NCI-H345 treated with DMSO at 0.1 percent for 48 hours (cell line): ENCODE data around the gene NR1I3.

Experiments
- DNase-seq: peaks from one replicate; lab custom pipeline; 2025; ENCODE audit not compliant: unreplicated experiment; lab: John Stamatoyannopoulos, UW

The NR1I3 gene

DNA sequence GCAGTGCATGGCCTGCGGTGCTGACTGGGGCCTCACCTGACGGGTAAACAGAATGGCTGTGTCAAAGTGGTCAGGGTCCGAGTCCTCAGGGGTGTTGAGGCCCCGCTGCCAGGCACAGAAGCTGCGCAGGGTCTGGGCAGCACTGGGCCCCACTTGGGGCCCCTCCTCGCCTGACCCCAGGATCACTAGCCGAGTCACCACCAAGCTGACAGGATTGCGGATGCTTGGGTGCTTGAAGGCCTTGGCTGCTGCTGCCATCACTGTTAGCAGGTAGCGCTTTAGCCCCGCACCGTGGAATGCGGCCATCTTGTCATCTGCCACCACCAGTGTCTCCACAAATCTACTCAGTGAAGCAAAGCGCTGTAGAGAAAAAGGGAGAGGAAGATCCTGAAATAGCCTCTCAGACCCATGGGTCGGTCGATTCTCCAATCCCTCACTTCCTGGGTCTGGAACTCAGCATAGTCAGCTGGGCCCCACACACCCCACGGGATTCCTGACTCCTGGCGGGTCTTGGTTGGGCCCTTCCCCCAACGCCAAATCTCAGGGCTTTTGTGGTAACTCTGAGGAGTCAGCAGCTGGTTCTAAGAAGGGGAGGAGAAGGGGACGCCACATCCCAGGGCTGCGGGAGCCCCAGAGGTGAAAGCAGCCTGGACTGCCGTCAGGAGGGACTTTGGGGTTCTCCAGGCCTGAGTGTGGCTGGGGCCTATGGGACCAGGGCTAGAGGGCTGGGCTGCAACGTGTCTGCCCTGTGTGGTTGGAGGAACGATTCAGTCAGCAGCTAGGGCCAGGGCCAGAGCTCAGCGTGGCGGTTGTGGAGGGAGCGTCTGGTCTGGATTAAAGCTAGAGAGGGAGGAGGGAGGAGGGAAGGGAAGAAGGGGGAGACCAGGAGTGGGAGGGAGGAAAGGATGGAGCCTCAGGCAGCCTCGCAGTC, 41.2 kb downstream of the NR1I3 start:
- no peak for DNase-seq

DNA sequence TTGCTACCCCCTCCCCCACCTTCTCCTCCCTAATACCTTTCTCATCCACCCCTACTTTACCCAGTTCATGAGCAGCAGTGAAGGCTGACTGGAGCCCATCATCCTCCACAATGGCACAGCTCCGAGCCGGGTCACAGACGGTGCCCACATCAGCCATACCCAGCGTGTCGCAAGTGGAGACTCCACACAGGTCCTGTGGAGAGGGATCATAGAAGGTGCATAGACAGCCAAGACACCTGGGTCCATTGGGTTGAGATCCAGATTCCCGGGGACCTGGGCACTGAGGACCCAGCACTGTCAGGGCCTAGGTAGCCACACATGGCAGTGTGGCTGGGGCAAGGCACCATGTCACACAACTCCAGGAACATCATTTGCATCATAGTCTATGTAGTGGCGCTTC, 41.9 kb downstream of the NR1I3 start:
- DNase-seq = no peak

GRCh38 chr1:161195171-161195570, 42.8 kb downstream of the NR1I3 start:
- DNase-seq = no peak

- DNase-seq = no peak
These were observed 44.3 kb downstream of the NR1I3 start for GRCh38 chr1:161193561-161194235.

DNA sequence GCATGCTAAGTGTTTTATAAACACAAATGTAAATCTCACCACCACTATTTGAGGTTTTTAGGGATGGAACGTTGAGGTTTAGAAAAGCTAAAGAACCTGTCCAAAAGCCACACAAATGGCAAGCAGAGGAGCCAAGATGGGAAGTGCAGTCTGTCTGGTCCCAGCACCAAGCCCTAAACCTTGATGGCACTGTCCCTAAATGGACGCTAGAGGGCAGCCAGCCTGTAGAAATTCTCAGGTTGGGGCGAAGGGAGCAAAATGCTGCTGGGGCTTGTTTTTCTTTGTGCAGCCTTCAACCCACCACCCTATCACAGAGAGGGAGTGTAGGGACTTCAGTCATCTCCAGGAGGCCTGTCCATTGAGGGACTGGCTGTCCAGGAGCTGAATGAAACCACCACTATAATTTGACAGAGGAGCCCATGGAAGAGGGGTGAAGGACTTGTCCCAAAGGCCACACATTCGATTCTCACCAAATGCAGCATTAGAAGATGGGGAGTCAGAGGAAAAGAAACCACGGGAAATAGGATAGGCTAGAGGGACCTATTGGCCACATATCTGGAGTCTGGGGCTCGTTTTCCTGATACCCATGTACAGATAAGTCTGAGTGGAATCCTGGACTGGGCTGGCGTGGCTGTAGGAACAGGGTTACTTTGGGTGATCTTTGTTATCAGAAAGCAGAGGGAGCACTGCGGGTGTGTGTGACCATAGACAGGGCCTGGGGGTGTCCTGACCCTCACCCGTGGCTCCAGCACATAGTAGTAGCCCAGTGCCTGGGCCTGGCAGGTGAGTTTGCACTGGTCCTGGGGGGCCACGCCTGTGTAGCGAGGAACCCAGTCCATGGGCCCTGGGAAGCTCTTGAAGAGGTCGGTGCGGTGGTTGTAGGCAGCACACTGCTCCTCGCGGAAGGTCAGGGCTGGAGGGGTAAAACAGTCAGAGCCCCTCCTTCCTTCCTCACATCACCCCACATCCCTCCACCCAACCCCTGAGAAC, 45.2 kb downstream of the NR1I3 start:
- peak; percentile 52 for DNase-seq

DNA sequence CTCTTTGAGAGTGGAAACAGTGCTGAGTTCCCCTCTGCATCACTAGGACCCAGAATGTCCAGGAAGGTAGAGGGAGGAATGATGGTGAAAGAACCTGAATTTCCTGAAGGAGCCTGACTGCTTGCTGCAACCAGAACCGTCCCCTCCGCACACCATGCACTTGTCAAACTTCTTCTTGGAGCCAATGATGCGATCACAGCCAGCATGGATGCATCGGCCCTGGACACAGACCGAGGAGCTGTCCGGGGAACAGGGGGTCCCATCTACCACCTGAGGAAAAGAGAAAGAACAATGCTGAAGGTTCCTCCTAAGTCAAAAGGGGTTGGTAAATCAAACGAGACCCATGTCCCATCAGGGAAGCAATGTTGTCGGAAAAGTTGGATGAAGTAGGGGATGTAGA, 46.0 kb downstream of the NR1I3 start:
- no peak for DNase-seq

- no peak for DNase-seq
These were observed 47.0 kb downstream of the NR1I3 start for GRCh38 chr1:161190962-161191521.

DNA sequence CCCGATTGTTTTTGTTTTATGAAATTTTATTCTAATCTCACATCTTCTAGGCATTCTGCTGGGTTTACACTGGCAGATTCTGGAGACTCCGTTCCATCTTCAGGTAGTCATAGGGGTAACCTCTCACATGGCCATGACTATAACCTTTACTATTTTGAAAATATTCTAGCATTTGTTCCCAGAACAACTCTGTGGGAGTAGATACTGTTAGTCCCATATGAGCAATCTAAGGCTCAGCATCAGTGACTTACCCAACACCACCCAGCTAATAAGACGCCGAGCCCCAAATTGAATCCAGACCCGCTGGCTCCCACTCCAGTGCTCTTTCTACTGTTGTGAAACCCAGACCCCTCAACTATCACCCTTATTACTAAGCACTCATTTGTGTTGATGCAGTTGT, 49.0 kb downstream of the NR1I3 start:
- DNase-seq = no peak

- no peak for DNase-seq
These were observed 49.6 kb downstream of the NR1I3 start for GRCh38 chr1:161188381-161188780.

DNA sequence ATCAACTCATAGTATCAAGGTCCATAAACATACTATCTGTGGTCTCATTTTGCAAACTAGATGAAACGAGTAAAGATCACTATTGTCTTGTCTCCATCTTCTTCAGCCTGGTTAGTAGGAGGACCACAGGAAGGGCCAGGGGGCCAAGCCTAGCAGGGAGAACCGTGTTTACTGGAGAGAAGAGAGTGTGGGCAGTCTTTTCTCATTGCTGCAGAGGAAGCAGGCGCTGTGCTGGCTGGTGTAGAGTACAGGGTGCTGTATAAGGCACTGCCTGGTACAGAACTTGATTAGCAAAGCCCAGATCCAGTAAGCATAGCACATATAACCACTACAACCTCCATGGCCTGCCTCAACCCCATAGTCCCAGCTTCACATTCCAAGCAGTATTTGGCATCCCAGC, 50.7 kb downstream of the NR1I3 start:
- no peak for DNase-seq

DNA sequence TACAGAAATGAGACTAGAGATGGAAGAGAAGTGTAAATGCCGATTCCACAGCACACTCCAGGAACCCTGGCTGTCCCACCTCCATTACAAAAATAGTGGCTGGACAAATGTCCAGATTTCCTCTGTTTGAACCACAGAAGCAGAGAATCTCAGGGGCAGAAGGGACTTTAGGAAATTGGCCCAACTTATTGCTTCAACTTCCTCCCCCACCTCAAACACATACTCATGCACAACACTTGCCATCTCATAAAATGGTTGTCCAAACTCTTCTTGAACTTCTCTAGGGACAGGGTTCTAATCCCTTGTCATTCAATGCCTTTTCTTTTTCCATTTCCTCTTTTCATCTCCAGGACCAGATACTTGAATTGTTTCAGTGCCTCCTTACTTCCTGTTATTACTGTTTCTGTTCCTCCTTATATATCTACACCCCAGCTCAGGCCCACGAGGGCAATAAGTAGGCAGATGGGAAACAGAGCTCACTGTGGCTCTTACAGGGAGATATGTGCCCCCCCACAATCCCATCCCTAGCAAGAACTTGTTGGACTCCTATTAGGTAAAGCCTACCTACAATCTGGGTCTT, 52.2 kb downstream of the NR1I3 start:
- DNase-seq = no peak

DNA sequence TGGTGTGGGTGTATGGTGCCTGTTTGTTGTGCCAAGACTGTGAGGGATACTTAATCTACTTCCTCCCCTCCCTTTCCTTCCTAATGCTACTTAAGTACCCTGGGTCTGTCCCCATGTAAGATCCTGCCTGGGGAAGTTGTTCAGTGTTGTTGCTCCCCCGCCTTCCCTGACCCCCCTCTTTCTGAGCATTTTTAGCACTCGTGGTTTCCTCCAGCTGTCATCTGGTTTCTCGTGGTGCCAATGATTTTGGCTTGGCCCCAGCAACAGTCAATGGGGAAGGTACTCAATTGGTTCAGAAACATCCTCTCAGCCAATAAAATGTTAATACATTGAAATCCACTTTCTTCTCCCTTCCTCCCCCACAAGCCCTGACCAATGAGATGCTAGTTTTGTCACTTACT, 52.7 kb downstream of the NR1I3 start:
- no peak for DNase-seq

DNA sequence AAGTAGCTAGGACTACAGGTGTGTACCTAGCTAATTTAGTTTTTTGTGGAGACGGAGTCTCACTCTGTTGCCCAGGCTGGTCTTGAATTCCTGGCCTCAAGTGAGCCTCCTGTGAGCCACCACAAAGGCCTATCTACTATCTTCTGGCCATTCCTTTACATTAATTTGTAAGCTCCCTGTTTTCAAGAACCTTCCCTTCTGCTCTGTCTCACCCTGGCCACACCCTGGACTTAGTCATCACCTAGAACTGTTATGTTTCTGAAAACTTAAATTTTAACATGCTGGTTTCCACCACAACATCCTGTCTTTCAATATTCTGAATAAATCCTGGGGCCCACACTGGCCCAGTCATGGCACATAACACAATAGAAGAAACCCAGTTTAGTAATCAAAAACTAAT, 55.8 kb downstream of the NR1I3 start:
- no peak for DNase-seq

DNA sequence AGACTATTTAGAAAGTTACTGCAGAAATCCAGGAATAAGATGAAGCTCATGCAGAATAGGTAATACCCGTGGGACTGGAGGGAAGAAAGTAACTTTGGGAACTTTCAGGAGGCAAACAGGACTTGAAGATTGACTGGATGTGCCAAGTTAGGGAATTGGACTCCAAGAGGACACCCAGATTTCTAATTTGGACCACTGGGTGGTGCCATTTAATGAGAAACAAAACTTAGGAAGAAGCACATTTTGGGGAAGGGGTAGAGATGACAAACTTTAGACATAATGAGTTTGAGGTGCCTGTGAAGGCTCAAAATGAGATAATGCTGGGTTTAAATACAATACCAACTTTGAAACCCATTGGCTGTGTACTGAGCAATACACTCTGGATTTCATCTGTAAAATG, 57.4 kb downstream of the NR1I3 start:
- DNase-seq = no peak

DNA sequence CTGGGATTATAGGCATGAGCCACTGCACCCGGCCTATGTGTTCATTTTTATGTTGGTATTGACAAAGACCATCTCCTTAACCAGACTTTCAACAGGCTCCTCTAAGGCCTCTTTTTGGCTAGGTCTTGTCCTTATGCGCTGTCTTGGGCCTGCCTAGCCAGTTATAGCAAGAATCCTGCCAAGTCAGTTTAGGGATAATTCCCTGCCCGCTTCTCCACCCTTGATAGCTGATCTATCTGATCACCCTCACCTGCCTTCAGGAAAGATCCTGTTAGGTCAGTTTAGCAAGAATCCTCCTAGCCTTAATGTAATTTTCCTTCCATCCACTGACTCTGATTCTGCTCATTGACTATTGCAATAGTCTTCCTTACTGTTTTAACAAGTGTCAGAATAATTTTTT, 58.3 kb downstream of the NR1I3 start:
- no peak for DNase-seq
